Right lobe of liver (tissue), 4 donors: ENCODE results near the gene CAMKK2.

Source experiments
- POLR2A ChIP-seq: fragments of 450-650 bp; IDR thresholded peaks from one replicate; pipeline ENCODE4 v1.6.1; 2017; ENCODE audit warnings: antibody characterized with exemption, mild to moderate bottlenecking
- TF ChIP-seq, protein P1 (sequence below), 4 donors: fragments of 200-600 bp in 3 of 4; fragments of 450-650 bp in 1 of 4; IDR thresholded peaks; one replicate each; pipeline versions ENCODE4 v1.5.1 to v1.8.0; 2016 to 2022; ENCODE audit warnings: antibody characterized with exemption in 4 of 4, mild to moderate bottlenecking in 2 of 4
- donor health status: DM: no; HTN: no; CAD: no.
- donor health status: DM: no; HTN: no; CAD: no.
- donor health status: DM: no; HTN: yes; CAD: no.

DNA sequence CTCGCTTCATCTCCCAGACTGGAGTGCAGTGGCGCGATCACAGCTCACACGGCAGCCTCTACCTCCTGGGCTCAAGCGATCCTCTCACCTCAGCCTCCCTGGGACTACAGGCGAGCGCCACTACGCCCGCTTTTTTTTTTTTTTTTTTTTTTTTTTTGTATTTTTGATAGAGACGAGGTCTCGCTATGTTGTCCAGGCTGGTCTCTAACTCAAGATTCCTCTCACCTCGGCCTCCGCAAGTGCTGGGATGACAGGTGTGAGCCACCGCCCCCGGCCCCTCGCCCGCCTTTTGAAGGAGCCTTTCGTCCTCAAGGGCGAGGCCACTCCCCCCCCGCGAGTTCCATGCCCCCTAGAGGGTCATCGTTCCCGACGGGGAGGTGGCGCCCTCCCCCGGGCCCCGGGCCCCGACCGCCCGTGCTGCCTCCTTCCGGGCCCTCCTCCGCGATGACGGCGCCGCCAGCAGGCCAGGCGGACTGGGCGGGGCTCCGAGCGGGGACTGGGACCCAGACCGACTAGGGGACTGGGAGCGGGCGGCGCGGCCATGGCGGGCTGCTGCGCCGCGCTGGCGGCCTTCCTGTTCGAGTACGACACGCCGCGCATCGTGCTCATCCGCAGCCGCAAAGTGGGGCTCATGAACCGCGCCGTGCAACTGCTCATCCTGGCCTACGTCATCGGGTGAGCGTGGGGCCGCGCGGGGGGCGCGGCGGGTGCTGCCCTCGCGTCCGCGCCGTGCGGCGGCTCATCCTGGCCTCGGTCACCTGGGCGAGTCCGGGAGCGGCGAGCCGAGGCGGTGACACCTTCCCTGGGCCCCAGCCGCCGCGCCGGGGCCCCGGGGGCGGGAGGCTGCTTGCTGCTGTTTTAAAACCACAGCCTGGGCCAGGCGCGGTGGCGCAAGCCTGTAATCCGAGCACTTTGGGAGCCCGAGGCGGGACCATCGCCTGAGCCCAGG, 86.6 kb downstream of the CAMKK2 start, which contains the start of gene P2RX4:
- TF ChIP-seq POLR2A, result peak; percentile 98
- TF ChIP-seq, protein P1, sequence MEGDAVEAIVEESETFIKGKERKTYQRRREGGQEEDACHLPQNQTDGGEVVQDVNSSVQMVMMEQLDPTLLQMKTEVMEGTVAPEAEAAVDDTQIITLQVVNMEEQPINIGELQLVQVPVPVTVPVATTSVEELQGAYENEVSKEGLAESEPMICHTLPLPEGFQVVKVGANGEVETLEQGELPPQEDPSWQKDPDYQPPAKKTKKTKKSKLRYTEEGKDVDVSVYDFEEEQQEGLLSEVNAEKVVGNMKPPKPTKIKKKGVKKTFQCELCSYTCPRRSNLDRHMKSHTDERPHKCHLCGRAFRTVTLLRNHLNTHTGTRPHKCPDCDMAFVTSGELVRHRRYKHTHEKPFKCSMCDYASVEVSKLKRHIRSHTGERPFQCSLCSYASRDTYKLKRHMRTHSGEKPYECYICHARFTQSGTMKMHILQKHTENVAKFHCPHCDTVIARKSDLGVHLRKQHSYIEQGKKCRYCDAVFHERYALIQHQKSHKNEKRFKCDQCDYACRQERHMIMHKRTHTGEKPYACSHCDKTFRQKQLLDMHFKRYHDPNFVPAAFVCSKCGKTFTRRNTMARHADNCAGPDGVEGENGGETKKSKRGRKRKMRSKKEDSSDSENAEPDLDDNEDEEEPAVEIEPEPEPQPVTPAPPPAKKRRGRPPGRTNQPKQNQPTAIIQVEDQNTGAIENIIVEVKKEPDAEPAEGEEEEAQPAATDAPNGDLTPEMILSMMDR (IDR thresholded peaks at IDR 0.05), result peak; percentile 9 to 45 (median 37)
